SJSA1 (cell line): ENCODE data around the gene MRPL53. TPM values are rescaled to one million over a fixed set of nuclear protein-coding genes. Genes with fewer than 3 reads are reported as not detected.

ENCODE experiments used
- DNase-seq, 2 experiments: peaks; one replicate each; pipeline ENCODE4 v3.0.0-alpha.2; 2015 to 2020; ENCODE audit warnings: low spot score in 2 of 2, low read depth in 1 of 2
- H3K27ac ChIP-seq: fragments of 250-450 bp; sonication (Bioruptor Pico); 2 replicates; pipeline ENCODE4 v1.5.1; 2020; ENCODE audit warnings: mild to moderate bottlenecking, moderate library complexity
- H3K27me3 ChIP-seq: fragments of 250-450 bp; sonication (Bioruptor Pico); replicated peaks from 2 replicates; pipeline ENCODE4 v1.5.1; 2020; ENCODE audit warnings: mild to moderate bottlenecking, moderate library complexity
- H3K36me3 ChIP-seq: fragments of 250-450 bp; sonication (Bioruptor Pico); 2 replicates; pipeline ENCODE4 v1.5.1; 2020; ENCODE audit warnings: mild to moderate bottlenecking
- H3K4me1 ChIP-seq: fragments of 250-450 bp; sonication (Bioruptor Pico); replicated peaks from 2 replicates; pipeline ENCODE4 v1.6.1; 2021; ENCODE audit warnings: mild to moderate bottlenecking
- H3K4me3 ChIP-seq: fragments of 250-450 bp; sonication (Bioruptor Pico); 2 replicates; pipeline ENCODE4 v1.5.1; 2020; ENCODE audit warnings: mild to moderate bottlenecking
- H3K9me3 ChIP-seq: fragments of 250-450 bp; sonication (Bioruptor Pico); replicated peaks from 2 replicates; pipeline ENCODE4 v1.5.1; 2020; ENCODE audit warnings: mild to moderate bottlenecking
- total RNA-seq: library from RNA; depleted of rRNA; stranded (reverse); fragments of >200 nt; shearing (Covaris generic); gene quantifications from 2 replicates; pipeline ENCODE4 v1.2.3, GENCODE V29; 2014

The MRPL53 gene
- total RNA-seq, 1 experiment from 2014 or later = 30.4 TPM

GRCh38 chr2:74507145-74507925 lies 34.9 kb upstream of the MRPL53 start, which contains the start of gene PCGF1:
Gene PCGF1 (minus strand): TSS chr2:74507695. CDS start chr2:74507668, 27 bp downstream.
- Histone ChIP-seq H3K27me3 (peaks cover 10% of the 10 kb centered on the region; the same call in 1 of the 2 replicates), H3K36me3 (peaks cover 31% of the 10 kb centered on the region), H3K27ac (peak within 1 kb of the TSS; percentile 98), H3K4me1 (peaks cover 43% of the 10 kb centered on the region), H3K9me3 (no peaks in the 10 kb centered on the region), H3K4me3 (peak within 1 kb of the TSS; percentile 96)
- DNase-seq = peak; percentile 98 to 99

DNA sequence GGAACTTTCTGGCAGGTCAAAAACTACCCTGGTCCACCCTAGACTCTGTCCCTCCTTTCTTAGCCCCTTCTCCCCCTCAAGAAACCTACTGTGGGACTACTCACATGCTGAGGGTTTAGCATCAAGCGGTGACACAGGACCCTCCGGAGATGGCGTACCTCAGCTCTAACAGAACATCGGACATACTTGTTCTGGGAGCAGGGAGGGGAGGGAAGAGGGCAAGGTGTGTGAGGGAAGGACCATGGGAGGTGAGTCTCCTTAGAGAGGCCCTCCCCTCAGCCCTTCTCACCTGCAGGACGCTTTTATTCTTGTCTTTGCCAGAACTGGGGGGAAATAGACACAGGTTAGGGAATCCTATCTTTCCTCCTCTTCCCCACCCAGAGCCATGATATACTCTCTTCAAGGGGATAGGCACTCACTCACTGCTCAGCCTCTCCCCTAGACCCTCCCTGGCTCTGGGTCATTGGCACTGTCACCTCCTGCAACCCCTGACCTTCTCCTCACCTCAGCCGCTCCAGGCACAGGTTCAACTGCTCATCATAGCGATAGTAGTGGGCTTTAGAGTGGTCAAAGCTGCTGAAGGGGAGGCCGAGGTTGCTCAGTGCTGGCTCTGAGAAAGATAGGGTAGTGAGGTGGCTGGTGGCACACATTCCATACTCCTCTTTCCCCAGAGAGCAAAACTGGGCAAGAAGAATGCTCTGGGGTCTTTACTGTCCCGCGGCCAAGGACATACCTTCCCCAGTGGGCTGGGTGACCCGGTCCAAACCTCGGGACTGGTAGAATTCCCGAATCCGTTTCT lies 33.2 kb upstream of the MRPL53 start:
- DNase-seq = no peak
- Histone ChIP-seq H3K36me3 (peaks cover 31% of the 10 kb centered on the region), H3K27ac (no peak overlapping the region), H3K27me3 (peaks cover 2% of the 10 kb centered on the region; the same call in 1 of the 2 replicates), H3K4me1 (peaks cover 37% of the 10 kb centered on the region), H3K4me3 (no peak overlapping the region), H3K9me3 (no peaks in the 10 kb centered on the region)

DNA sequence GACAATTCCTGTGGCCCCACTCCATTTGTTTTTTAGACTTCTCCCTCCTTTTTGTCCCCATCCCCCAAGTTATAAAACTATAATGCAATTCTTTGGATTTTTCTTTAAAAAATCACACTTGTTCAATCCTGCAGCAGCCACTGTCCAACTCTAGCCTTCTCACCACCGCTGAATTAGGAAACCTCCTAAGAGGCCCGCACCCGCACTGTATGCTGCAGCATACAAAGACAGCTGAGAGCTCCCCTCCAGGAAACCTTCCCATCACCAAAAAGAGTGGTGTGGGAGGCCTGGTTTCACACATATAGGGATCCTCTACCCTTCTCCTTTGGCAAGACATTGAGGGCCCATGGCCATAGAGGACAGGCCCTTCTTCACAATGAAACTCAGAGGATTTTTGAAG lies 32.1 kb upstream of the MRPL53 start:
- peaks cover 13% of the 10 kb centered on the region for H3K27me3 ChIP-seq
- H3K4me1 ChIP-seq = peaks cover 38% of the 10 kb centered on the region
- DNase-seq = no peak
- H3K36me3 ChIP-seq = peaks cover 31% of the 10 kb centered on the region
- H3K4me3 ChIP-seq = no peak overlapping the region
- no peaks in the 10 kb centered on the region for H3K9me3 ChIP-seq
- no peak overlapping the region for H3K27ac ChIP-seq

- Histone ChIP-seq H3K36me3 (peaks cover 31% of the 10 kb centered on the region), H3K27ac (peak overlapping the region; percentile 19; the same call in 1 of the 2 replicates), H3K9me3 (no peaks in the 10 kb centered on the region), H3K4me3 (peak overlapping the region; percentile 39), H3K4me1 (peaks cover 46% of the 10 kb centered on the region), H3K27me3 (peaks cover 21% of the 10 kb centered on the region)
- no peak for DNase-seq
These were observed 31.3 kb upstream of the MRPL53 start for GRCh38 chr2:74503506-74504475.

GRCh38 chr2:74502720-74503505 lies 30.4 kb upstream of the MRPL53 start:
- Histone ChIP-seq H3K4me1 (peaks cover 49% of the 10 kb centered on the region), H3K27ac (peak overlapping the region; percentile 19; the same call in 1 of the 2 replicates), H3K27me3 (peaks cover 29% of the 10 kb centered on the region)

GRCh38 chr2:74502147-74502719 lies 29.8 kb upstream of the MRPL53 start:
- H3K36me3 ChIP-seq = peaks cover 28% of the 10 kb centered on the region
- peaks cover 49% of the 10 kb centered on the region for H3K4me1 ChIP-seq
- H3K9me3 ChIP-seq = no peaks in the 10 kb centered on the region
- H3K27me3 ChIP-seq = peaks cover 36% of the 10 kb centered on the region
- no peak overlapping the region for H3K27ac ChIP-seq
- no peak for DNase-seq
- H3K4me3 ChIP-seq = peak overlapping the region; percentile 39

More at GRCh38 chr2:74502720-74503505, 30.4 kb upstream of the MRPL53 start:
- peaks cover 31% of the 10 kb centered on the region for H3K36me3 ChIP-seq
- DNase-seq = peak; percentile 53 to 79
- peak overlapping the region; percentile 39 for H3K4me3 ChIP-seq
- no peaks in the 10 kb centered on the region for H3K9me3 ChIP-seq

DNA sequence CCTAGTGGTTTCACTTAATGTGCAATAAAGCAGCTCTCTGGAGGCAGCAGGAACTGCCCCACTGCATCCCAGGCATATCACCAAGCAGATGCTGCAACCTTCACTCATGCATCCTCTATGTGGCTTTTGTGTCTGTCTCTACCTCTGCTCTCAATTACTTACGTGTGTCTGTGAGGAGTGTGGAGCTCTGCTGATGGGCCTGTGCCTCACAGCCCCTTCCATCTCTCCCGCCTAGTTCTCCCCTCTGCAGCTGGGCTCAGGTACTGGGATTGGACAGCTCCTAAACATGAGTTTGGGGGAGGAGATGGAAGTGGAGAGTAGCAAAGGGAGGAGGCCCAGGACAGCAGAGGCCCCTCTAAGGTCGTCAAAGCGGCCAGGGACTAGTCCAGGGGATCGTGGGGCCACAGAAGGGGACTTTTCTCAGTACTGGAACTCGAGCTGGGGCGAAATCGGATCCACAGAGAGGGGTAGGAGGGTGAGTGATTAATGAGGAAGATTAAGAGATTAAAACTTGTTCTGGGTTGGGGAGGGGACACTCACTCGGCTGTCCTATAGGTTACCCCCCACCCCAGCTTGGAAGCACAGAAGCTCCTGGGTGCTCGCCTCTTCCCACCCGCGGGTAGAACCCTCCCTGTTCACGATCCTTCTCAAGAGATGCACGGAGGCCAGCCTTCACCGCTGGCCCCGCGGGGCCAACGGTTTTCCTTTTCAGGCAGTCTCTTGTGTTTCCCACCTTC lies 29.0 kb upstream of the MRPL53 start:
- H3K4me3 ChIP-seq = no peak overlapping the region
- no peak overlapping the region for H3K27ac ChIP-seq
- peaks cover 21% of the 10 kb centered on the region for H3K36me3 ChIP-seq
- H3K27me3 ChIP-seq = peaks cover 36% of the 10 kb centered on the region
- no peaks in the 10 kb centered on the region for H3K9me3 ChIP-seq
- peaks cover 43% of the 10 kb centered on the region for H3K4me1 ChIP-seq
- no peak for DNase-seq

- Histone ChIP-seq H3K4me1 (peaks cover 35% of the 10 kb centered on the region), H3K27me3 (peaks cover 36% of the 10 kb centered on the region), H3K9me3 (no peaks in the 10 kb centered on the region)
These were observed 28.1 kb upstream of the MRPL53 start for GRCh38 chr2:74500578-74500946.

GRCh38 chr2:74499940-74500577 lies 27.6 kb upstream of the MRPL53 start:
- Histone ChIP-seq H3K36me3 (peaks cover 6% of the 10 kb centered on the region), H3K4me1 (peaks cover 35% of the 10 kb centered on the region), H3K4me3 (no peak overlapping the region), H3K27me3 (peaks cover 36% of the 10 kb centered on the region), H3K9me3 (no peaks in the 10 kb centered on the region), H3K27ac (no peak overlapping the region)
- DNase-seq = no peak

More at GRCh38 chr2:74500578-74500946, 28.1 kb upstream of the MRPL53 start:
- Histone ChIP-seq H3K4me3 (no peak overlapping the region), H3K36me3 (peaks cover 11% of the 10 kb centered on the region), H3K27ac (no peak overlapping the region)
- no peak for DNase-seq

DNA sequence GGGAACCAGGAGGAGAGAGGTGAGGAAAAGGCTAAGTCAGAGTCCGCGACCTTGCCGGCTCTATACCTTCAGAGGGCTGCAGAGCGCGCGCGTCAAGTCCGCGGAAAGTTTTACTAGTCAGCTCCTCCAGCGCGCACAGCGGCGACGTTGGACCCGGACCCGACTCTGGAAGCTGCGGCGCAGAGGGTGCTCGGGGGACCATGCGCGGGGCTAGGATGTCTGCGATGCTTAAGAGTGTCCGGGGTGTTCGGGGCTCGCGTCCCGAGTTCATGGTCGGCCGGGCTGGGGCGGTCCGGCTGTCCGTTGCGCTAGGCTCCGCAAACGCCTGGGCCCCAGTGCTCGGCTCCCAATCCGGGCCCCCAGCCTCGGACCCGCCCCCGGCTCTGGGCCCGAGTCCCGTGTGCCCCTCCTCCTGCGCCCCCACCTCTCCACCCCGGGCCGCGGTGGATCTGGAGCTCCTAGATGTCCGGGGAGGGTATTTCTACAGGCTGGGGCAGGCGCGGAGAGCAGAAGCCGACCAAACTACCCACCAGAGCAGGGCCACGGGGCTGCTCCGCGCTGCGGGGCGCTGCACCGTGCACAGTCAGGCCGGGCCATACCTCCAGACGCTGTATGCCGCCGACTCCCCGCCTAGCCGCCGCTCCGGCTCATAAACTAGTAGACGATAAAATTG lies 26.9 kb upstream of the MRPL53 start, which contains the start of gene LBX2:
LBX2 (minus strand) TSS at position 337 of the 673 bp plus-strand sequence; CDS start at position 271, 66 bp downstream.
- Histone ChIP-seq H3K36me3 (peaks cover 7% of the 10 kb centered on the region), H3K27ac (no peak within 1 kb of the TSS), H3K4me1 (peaks cover 35% of the 10 kb centered on the region), H3K9me3 (no peaks in the 10 kb centered on the region), H3K27me3 (peaks cover 36% of the 10 kb centered on the region), H3K4me3 (no peak within 1 kb of the TSS; the same call in 1 of the 2 replicates)
- no peak for DNase-seq
